ENCODE results near the gene CLDND1. TPM values are rescaled to one million over a fixed set of nuclear protein-coding genes. Genes with fewer than 3 reads are reported as not detected.
A peak's percentile ranks its signal among the peaks of the same experiment; 100 is the strongest.

Gene CLDND1
- total RNA-seq, 4 donors from 2014 or later: 80.0 to 192 (median 109) TPM

DNA sequence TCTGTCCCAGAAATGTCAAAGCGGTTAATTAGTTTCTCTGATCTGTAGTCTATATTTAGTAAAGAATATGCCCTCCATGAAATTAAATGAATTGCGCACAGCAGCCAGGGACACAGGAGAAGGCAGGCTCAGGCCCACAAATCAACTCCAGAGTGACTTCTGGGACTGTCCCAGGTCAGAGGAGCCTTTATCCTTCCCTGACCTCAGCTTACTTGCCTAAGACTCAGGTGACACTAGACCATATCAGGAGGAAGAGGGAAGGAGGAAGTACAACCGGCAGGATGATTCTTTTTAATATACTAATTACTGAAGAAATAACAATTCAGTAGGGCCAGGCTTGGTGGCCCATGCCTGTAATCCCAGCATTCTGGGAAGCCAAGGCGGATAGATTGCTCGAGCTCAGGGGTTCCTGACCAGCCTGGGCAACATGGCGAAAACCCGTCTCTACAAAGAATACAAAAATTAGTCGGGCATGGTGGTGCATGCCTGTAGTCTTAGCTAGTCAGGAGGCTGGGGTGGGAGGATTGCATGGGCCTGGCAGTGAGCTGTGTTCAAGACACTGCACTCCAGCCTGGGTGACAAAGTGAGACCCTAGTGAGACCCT is 7.3 kb upstream of the CLDND1 start:
- Histone ChIP-seq H3K4me3 (no peak overlapping the region), H3K36me3 (no peaks in the 10 kb centered on the region), H3K27ac (no peak overlapping the region), H3K4me1 (no peaks in the 10 kb centered on the region), H3K27me3 (no peaks in the 10 kb centered on the region), H3K9me3 (no peaks in the 10 kb centered on the region)
- TF ChIP-seq, protein P1, sequence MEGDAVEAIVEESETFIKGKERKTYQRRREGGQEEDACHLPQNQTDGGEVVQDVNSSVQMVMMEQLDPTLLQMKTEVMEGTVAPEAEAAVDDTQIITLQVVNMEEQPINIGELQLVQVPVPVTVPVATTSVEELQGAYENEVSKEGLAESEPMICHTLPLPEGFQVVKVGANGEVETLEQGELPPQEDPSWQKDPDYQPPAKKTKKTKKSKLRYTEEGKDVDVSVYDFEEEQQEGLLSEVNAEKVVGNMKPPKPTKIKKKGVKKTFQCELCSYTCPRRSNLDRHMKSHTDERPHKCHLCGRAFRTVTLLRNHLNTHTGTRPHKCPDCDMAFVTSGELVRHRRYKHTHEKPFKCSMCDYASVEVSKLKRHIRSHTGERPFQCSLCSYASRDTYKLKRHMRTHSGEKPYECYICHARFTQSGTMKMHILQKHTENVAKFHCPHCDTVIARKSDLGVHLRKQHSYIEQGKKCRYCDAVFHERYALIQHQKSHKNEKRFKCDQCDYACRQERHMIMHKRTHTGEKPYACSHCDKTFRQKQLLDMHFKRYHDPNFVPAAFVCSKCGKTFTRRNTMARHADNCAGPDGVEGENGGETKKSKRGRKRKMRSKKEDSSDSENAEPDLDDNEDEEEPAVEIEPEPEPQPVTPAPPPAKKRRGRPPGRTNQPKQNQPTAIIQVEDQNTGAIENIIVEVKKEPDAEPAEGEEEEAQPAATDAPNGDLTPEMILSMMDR (IDR thresholded peaks at IDR 0.05): no peak
- TF ChIP-seq POLR2A (IDR thresholded peaks at IDR 0.05): no peak
- no peak for DNase-seq
- intact Hi-C loops (cut with DNase I): no loop called here
- WGBS, 2 donors: 81 to 87% methylated on average over 8 of the region's 8 CpGs

GRCh38 chr3:98528474-98529346 is 6.0 kb upstream of the CLDND1 start:
- intact Hi-C loops (cut with DNase I): no loop called here
- H3K27ac ChIP-seq: no peak overlapping the region
- TF ChIP-seq, protein P1 (IDR thresholded peaks at IDR 0.05): no peak
- no peak for TF ChIP-seq POLR2A (IDR thresholded peaks at IDR 0.05)
- 38 to 44% methylated on average over 4 of the region's 4 CpGs for WGBS, 2 donors
- DNase-seq: no peak
- no peaks in the 10 kb centered on the region for H3K4me1 ChIP-seq
- no peaks in the 10 kb centered on the region for H3K9me3 ChIP-seq
- no peak overlapping the region for H3K4me3 ChIP-seq
- no peaks in the 10 kb centered on the region for H3K27me3 ChIP-seq
- H3K36me3 ChIP-seq: no peaks in the 10 kb centered on the region

DNA sequence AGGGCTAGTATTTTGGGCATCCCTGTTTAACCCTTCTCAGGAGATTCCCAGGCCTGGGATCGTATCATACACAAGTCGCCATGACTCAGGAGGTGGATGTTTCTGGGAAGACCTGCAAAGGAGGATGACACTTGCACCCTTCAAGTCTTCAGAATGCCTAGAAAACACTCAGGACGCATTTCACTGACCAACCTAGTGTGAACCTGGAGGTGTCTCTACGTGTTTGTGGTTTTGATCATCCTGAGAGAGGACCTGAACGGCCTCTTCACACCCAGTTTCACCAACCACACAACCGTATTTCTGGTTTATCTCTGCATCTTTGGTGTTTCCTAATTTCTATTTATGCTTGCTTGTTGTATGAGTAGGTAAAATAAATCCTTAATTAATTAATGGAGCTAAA is 2.8 kb upstream of the CLDND1 start:
- intact Hi-C loops (cut with DNase I): no loop called here
- Histone ChIP-seq H3K27me3 (no peaks in the 10 kb centered on the region), H3K27ac (no peak overlapping the region), H3K4me3 (no peak overlapping the region), H3K9me3 (no peaks in the 10 kb centered on the region), H3K36me3 (peaks cover 0 to 8% (median 0%) of the 10 kb centered on the region in 3 donors), H3K4me1 (peaks cover 6 to 19% (median 10%) of the 10 kb centered on the region in 3 donors)
- 62 to 78% methylated on average over 5 to 6 of the region's 6 CpGs for WGBS, 2 donors
- DNase-seq: no peak
- no peak for TF ChIP-seq POLR2A (IDR thresholded peaks at IDR 0.05)
- TF ChIP-seq, protein P1 (IDR thresholded peaks at IDR 0.05): no peak

DNA sequence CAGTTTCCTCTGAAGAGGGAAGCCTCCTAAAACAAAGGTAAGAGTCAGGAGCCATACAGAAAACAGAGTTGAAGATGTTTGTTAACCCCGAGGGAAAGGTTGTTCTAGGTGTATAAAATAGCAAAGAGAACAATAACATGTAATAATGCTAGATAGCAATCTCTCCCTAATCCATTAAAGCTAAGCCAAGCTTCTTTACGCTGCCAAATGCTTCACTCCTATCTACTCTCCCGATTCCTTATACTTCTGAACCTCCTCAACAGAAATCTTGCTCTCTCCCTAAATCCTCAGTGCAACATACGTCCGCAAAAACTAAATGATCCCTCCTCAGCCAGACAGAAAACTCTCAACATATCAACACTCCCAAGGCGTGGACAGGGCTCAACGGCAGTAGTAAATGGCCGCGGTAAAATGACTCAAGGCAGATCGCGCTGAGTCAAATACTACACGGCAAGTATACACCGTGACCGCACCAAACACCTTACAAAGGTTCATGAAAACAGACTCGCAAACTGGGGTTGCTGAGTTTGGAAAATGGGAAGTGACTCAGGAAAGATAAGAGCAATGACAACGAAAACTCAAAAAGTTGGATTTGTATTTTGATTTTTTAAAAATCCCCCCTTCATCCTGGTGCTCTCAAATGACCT is 682 bp downstream of the CLDND1 start:
- peak overlapping the region; percentile 68 to 93 (median 78) for H3K4me3 ChIP-seq
- H3K4me1 ChIP-seq: peaks cover 13 to 49% (median 15%) of the 10 kb centered on the region in 3 donors
- H3K36me3 ChIP-seq: peaks cover 0 to 43% (median under 1%) of the 10 kb centered on the region in 3 donors
- H3K27ac ChIP-seq: peak overlapping the region; percentile 94 to 99 (median 97)
- intact Hi-C loops (cut with DNase I): no loop called here
- no peaks in the 10 kb centered on the region for H3K9me3 ChIP-seq
- DNase-seq: no peak
- no peaks in the 10 kb centered on the region for H3K27me3 ChIP-seq
- no peak for TF ChIP-seq POLR2A (IDR thresholded peaks at IDR 0.05)
- TF ChIP-seq, protein P1 (IDR thresholded peaks at IDR 0.05): no peak
- 0% methylated on average over 16 of the region's 16 CpGs for WGBS, 2 donors

DNA sequence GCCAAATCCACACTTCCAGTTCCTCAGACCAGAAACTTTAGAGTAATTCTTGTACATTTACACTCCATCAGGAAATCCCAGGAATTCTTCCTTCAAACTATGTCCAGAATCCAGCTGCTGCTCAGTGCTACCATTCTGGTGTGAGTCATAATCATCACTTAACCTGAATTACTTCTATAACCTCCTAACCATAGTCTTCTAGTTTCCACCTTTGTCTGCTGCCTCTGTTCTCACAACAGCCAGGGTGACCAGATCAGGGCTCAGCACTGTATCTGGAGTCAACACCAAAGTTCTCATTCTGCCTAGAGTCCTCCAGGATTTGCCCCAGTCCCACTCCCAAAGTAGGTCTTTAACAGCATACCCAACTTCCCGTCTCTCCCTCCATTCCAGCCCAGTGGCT is 3.4 kb downstream of the CLDND1 start:
- intact Hi-C loops (cut with DNase I): no loop called here
- TF ChIP-seq POLR2A (IDR thresholded peaks at IDR 0.05): no peak
- TF ChIP-seq, protein P1 (IDR thresholded peaks at IDR 0.05): no peak
- no peak overlapping the region for H3K4me3 ChIP-seq

More for the DNA sequence above, 3.4 kb downstream of the CLDND1 start:
- H3K27me3 ChIP-seq: no peaks in the 10 kb centered on the region
- H3K27ac ChIP-seq: peak overlapping the region in 3 of 4 donors; percentile 27 to 39 (median 30)
- H3K4me1 ChIP-seq: peaks cover 13 to 59% (median 15%) of the 10 kb centered on the region in 3 donors
- no peak for DNase-seq
- H3K9me3 ChIP-seq: no peaks in the 10 kb centered on the region
- 93 to 100% methylated on average over 1 of the region's 1 CpG for WGBS, 2 donors
- H3K36me3 ChIP-seq: peaks cover 0 to 69% (median 7%) of the 10 kb centered on the region in 3 donors

Measured in esophagus squamous epithelium (tissue), 5 donors.